Measurements from ENCODE around the gene SLC16A1. TPM values are rescaled to one million over a fixed set of nuclear protein-coding genes. Genes with fewer than 3 reads are reported as not detected.

The SLC16A1 gene
- total RNA-seq, 1 experiment from 2014 or later = 328 TPM

GRCh38 chr1:112937495-112937894 is 18.5 kb downstream of the SLC16A1 start:
- ChIA-PET POLR2A (no interaction called here), CTCF (interaction anchor here (1.1 to 2.1 kb wide), 3 partner anchors 56 to 134 kb away, joined by 5 to 10 read pairs (median 7); partner anchors contain the start of gene LRIG2)
- no peak for DNase-seq (ENCODE audit: low spot score)
- H3K36me3 Mint-ChIP-seq = peaks cover 27% of the 10 kb centered on the region
- no peaks in the 10 kb centered on the region for H3K27me3 Mint-ChIP-seq (ENCODE audit: low read depth)
- no peak for ATAC-seq
- peaks cover 66% of the 10 kb centered on the region for H3K4me1 Mint-ChIP-seq
- H3K4me3 Mint-ChIP-seq = peak overlapping the region; percentile 29
- H3K9me3 Mint-ChIP-seq = no peaks in the 10 kb centered on the region
- H3K27ac Mint-ChIP-seq = peak overlapping the region; percentile 86
- TF ChIP-seq, protein P1, sequence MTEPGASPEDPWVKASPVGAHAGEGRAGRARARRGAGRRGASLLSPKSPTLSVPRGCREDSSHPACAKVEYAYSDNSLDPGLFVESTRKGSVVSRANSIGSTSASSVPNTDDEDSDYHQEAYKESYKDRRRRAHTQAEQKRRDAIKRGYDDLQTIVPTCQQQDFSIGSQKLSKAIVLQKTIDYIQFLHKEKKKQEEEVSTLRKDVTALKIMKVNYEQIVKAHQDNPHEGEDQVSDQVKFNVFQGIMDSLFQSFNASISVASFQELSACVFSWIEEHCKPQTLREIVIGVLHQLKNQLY (CRISPR knock-in tag; IDR thresholded peaks at IDR 0.05) = no peak
- no peak for TF ChIP-seq HMGA2 (CRISPR knock-in tag; IDR thresholded peaks at IDR 0.05)

GRCh38 chr1:112937070-112937469 is 18.9 kb downstream of the SLC16A1 start:
- no peak for DNase-seq (ENCODE audit: low spot score)
- H3K27ac Mint-ChIP-seq = peak overlapping the region; percentile 86
- ChIA-PET POLR2A (interaction anchor here (0.6 kb wide), 1 partner anchor 74 kb away, joined by 3 read pairs; no protein-coding TSS in a partner anchor), CTCF (interaction anchor here (0.7 to 2.1 kb wide), 3 partner anchors 106 to 135 kb away, joined by 3 to 10 read pairs (median 7); partner anchors contain the start of gene LRIG2)
- peaks cover 27% of the 10 kb centered on the region for H3K36me3 Mint-ChIP-seq
- peaks cover 66% of the 10 kb centered on the region for H3K4me1 Mint-ChIP-seq
- no peak for ATAC-seq
- TF ChIP-seq, protein P2, sequence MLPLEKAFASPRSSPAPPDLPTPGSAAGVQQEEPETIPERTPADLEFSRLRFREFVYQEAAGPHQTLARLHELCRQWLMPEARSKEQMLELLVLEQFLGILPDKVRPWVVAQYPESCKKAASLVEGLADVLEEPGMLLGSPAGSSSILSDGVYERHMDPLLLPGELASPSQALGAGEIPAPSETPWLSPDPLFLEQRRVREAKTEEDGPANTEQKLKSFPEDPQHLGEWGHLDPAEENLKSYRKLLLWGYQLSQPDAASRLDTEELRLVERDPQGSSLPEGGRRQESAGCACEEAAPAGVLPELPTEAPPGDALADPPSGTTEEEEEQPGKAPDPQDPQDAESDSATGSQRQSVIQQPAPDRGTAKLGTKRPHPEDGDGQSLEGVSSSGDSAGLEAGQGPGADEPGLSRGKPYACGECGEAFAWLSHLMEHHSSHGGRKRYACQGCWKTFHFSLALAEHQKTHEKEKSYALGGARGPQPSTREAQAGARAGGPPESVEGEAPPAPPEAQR (CRISPR knock-in tag; IDR thresholded peaks at IDR 0.05) = no peak
- no peak for TF ChIP-seq KAT7 (CRISPR knock-in tag; IDR thresholded peaks at IDR 0.05; ENCODE audit: borderline replicate concordance)
- H3K27me3 Mint-ChIP-seq (ENCODE audit: low read depth) = no peaks in the 10 kb centered on the region
- H3K9me3 Mint-ChIP-seq = no peaks in the 10 kb centered on the region
- H3K4me3 Mint-ChIP-seq = 0 out of 2 replicates have a peak overlapping the region, but pooled peaks have one; percentile 29

DNA sequence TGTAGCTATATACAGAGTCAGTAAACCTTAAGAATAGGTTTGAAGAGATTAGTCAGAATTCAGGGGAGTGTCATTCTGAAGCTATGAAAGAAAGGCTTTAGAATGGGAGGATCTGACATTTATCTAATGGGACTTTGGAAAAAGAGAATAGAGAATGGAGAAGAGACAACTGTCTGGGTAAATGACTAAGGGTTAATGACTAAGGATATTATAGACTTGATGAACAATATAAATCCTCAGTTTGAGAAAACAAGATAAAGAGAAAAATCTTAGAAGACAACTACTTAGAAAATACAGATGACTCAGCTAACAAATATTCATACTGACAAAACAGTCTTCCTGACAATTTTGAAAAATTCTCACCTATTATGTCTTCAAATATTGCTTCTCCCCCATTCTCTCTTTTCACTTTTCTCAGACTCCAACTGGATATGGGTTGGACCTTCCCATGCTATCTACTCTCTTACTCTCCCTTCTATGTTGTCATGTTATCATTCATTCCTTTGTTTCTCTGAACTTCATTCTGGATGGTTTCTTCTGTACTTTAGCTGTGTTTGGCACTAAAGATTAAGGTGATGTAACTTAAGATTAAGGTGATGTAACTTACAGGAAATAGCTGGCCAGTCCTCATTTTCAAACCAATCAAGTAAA is 20.4 kb downstream of the SLC16A1 start:
- DNase-seq (ENCODE audit: low spot score) (no peak), ATAC-seq (no peak)
- H3K27me3 Mint-ChIP-seq (ENCODE audit: low read depth) = no peaks in the 10 kb centered on the region
- H3K27ac Mint-ChIP-seq = peak overlapping the region; percentile 78
- H3K4me1 Mint-ChIP-seq = peaks cover 62% of the 10 kb centered on the region
- ChIA-PET CTCF (interaction anchor here (0.7 to 1.8 kb wide), 4 partner anchors 54 to 218 kb away, joined by 3 to 7 read pairs (median 3); no protein-coding TSS in a partner anchor), POLR2A (interaction anchor here (0.5 kb wide), 1 partner anchor 157 kb away, joined by 4 read pairs; no protein-coding TSS in a partner anchor)
- no peak overlapping the region for H3K4me3 Mint-ChIP-seq
- TF ChIP-seq EMX1 (CRISPR knock-in tag; IDR thresholded peaks at IDR 0.05) = no peak
- TF ChIP-seq GABPB1 (CRISPR knock-in tag; IDR thresholded peaks at IDR 0.05) = peak; percentile 92
- peaks cover 31% of the 10 kb centered on the region for H3K36me3 Mint-ChIP-seq
- H3K9me3 Mint-ChIP-seq = no peaks in the 10 kb centered on the region

GRCh38 chr1:112934577-112934976 is 21.4 kb downstream of the SLC16A1 start:
- Mint-ChIP-seq H3K27ac (peak overlapping the region; percentile 90), H3K4me3 (no peak overlapping the region)
- CTCF ChIA-PET = interaction anchor here (1.8 kb wide), 1 partner anchor 108 kb away, joined by 7 read pairs; no protein-coding TSS in a partner anchor
- TF ChIP-seq ZNF425 (CRISPR knock-in tag; conservative IDR thresholded peaks at IDR 0.05) (no peak), GABPB1 (CRISPR knock-in tag; IDR thresholded peaks at IDR 0.05) (no peak), AR (CRISPR knock-in tag; IDR thresholded peaks at IDR 0.05) (no peak), ATF3 (CRISPR knock-in tag; conservative IDR thresholded peaks at IDR 0.05) (no peak), E2F1 (CRISPR knock-in tag; IDR thresholded peaks at IDR 0.05) (no peak), CBFB (CRISPR knock-in tag; IDR thresholded peaks at IDR 0.05; ENCODE audit: low read depth) (no peak), ZNF532 (CRISPR knock-in tag; IDR thresholded peaks at IDR 0.05; ENCODE audit: borderline replicate concordance) (no peak), NR2C2 (CRISPR knock-in tag; IDR thresholded peaks at IDR 0.05) (no peak)

More at GRCh38 chr1:112934577-112934976, 21.4 kb downstream of the SLC16A1 start:
- ATAC-seq = no peak
- H3K36me3 Mint-ChIP-seq = peaks cover 34% of the 10 kb centered on the region
- no peaks in the 10 kb centered on the region for H3K27me3 Mint-ChIP-seq (ENCODE audit: low read depth)
- DNase-seq (ENCODE audit: low spot score) = no peak
- H3K9me3 Mint-ChIP-seq = no peaks in the 10 kb centered on the region
- POLR2A ChIA-PET = no interaction called here
- peaks cover 53% of the 10 kb centered on the region for H3K4me1 Mint-ChIP-seq
